ENCODE results near the gene LHX4. TPM values are rescaled to one million over a fixed set of nuclear protein-coding genes. Genes with fewer than 3 reads are reported as not detected.

The LHX4 gene
- total RNA-seq, 2 donors from 2014 or later, result not detected

- Histone ChIP-seq H3K27ac (no peak overlapping the region), H3K4me3 (no peak overlapping the region), H3K4me1 (ENCODE audit: control insufficient read depth in 1 of 2, low read depth in 2 of 2) (peaks cover 7 to 8% of the 10 kb centered on the region in 2 donors), H3K9me3 (no peaks in the 10 kb centered on the region), H3K36me3 (no peaks in the 10 kb centered on the region), H3K27me3 (replicated peaks; ENCODE audit: insufficient read depth) (no peaks in the 10 kb centered on the region)
- DNase-seq (ENCODE audit: low spot score) (no peak), ATAC-seq (ENCODE audit: insufficient number of reproducible peaks, low FRiP score, low read depth) (no peak)
- TF ChIP-seq, protein P1, sequence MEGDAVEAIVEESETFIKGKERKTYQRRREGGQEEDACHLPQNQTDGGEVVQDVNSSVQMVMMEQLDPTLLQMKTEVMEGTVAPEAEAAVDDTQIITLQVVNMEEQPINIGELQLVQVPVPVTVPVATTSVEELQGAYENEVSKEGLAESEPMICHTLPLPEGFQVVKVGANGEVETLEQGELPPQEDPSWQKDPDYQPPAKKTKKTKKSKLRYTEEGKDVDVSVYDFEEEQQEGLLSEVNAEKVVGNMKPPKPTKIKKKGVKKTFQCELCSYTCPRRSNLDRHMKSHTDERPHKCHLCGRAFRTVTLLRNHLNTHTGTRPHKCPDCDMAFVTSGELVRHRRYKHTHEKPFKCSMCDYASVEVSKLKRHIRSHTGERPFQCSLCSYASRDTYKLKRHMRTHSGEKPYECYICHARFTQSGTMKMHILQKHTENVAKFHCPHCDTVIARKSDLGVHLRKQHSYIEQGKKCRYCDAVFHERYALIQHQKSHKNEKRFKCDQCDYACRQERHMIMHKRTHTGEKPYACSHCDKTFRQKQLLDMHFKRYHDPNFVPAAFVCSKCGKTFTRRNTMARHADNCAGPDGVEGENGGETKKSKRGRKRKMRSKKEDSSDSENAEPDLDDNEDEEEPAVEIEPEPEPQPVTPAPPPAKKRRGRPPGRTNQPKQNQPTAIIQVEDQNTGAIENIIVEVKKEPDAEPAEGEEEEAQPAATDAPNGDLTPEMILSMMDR (IDR thresholded peaks at IDR 0.05), result no peak
These were observed 81.1 kb downstream of the LHX4 start for GRCh38 chr1:180311011-180311730.

DNA sequence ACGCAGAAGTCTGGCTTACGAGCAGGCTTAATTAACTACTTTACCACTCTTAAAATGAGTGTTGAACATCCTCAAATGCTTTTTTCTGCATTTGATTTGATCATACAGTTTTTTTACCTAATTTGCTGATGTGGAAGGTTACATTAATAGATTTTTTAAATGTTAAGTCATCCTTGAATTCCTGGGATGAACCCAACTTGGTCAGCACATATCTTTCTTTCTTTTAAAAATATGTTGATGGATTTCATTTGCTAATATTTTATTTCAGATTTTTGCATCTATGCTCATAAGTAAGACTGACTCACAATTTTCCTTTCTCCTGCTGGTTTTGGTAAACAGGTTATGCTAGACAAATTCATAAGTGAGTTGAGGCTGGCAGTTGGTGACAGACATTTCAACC lies 82.9 kb downstream of the LHX4 start:
- Histone ChIP-seq H3K4me1 (ENCODE audit: control insufficient read depth in 1 of 2, low read depth in 2 of 2) (peaks cover 7 to 8% of the 10 kb centered on the region in 2 donors), H3K4me3 (no peak overlapping the region), H3K9me3 (no peaks in the 10 kb centered on the region), H3K36me3 (no peaks in the 10 kb centered on the region), H3K27ac (no peak overlapping the region), H3K27me3 (replicated peaks; ENCODE audit: insufficient read depth) (no peaks in the 10 kb centered on the region)
- ATAC-seq (ENCODE audit: insufficient number of reproducible peaks, low FRiP score, low read depth), result no peak
- no peak for DNase-seq (ENCODE audit: low spot score)
- TF ChIP-seq, protein P1 (IDR thresholded peaks at IDR 0.05), result no peak

- Histone ChIP-seq H3K36me3 (no peaks in the 10 kb centered on the region), H3K4me3 (no peak overlapping the region), H3K27me3 (replicated peaks; ENCODE audit: insufficient read depth) (no peaks in the 10 kb centered on the region), H3K4me1 (ENCODE audit: control insufficient read depth in 1 of 2, low read depth in 2 of 2) (no peaks in the 10 kb centered on the region), H3K9me3 (no peaks in the 10 kb centered on the region), H3K27ac (no peak overlapping the region)
- ATAC-seq (ENCODE audit: insufficient number of reproducible peaks, low FRiP score, low read depth) (no peak), DNase-seq (ENCODE audit: low spot score) (no peak)
- TF ChIP-seq, protein P1 (IDR thresholded peaks at IDR 0.05), result no peak
These were observed 97.0 kb downstream of the LHX4 start for GRCh38 chr1:180327089-180327488.

Other genes with a start within 250 kb of the LHX4 start
- gene QSOX1, start 75.4 kb upstream of the LHX4 start, total RNA-seq, result 100 to 1,000 TPM in 1 of 2 donors, 10 to 100 TPM in 1; 82.4 to 168 TPM